NK-92 (cell line): ENCODE data around the gene CHRM1.
"Not testable (repeated sequence)": the region's sequence is repeated elsewhere in the genome, so short reads cannot be mapped to it uniquely, and the experiment has no call there.

ENCODE experiments used
- DNase-seq: peaks from one replicate; lab custom pipeline; 2025; ENCODE audit not compliant: unreplicated experiment; lab: John Stamatoyannopoulos, UW

The CHRM1 gene

DNA sequence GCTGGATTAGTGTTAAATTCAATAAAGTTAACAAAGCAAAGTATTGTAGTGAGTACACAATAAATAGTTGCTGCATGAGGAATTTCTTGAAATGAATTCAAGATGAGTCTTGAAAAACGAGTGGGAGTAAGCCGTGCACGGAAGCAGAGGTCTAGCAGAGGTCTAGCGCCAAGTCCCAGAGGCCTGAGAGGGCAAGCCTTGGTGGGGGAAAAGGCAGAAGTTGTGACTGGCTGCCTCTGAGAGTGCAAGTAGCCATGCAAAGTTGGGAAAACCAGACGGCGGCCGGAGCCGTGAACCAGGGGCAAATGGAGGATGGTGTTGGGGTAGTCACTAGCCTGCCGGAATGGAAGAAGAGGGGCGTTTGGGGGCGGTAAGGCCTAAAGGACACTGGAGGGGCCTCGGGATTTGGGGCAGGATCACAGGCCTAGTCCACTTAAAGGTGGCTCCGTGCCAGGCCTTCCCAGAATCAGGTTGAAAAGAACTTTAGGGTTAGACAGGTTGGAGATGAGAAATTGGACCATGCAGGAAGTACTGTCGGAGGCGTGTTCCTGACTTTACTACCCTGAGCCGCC lies 40.8 kb downstream of the CHRM1 start:
- no peak for DNase-seq

DNA sequence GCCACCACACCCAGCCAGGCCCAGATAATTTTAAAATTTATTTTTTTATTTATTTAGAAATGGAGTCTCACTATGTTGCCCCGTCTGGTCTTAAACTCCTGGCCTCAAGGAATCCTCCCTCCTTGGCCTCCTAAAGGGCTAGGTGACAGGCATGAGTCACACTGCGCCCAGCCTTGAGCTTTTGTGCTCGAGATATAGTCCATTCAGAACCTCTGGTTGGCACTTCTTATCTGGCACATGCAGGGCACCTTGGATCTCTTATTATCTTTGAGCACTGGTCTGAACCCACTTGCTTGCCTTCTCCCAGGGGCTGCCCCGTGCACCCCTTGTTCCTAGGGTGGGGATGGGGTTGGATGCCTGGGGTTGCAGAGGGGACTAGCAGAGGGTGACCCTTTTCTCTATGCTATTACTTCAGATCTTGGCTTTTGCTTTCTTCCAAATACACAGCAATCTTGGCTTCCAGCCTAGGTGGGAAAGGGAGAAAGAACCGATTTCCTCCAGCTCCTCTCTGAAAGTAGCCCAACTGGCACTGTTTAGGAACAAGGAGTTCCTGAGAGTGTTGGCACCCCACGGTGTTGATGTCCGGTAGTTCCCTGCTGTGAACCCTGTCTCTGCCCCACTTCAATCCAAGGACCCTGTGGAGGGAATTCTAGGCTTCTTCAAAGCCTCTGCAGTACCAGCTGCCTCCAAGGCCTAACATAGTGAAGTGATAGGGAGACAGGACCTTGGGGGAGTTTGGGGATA lies 41.8 kb downstream of the CHRM1 start:
- DNase-seq, result no peak

GRCh38 chr11:62876712-62877111 lies 44.5 kb downstream of the CHRM1 start:
- DNase-seq, result no peak

DNA sequence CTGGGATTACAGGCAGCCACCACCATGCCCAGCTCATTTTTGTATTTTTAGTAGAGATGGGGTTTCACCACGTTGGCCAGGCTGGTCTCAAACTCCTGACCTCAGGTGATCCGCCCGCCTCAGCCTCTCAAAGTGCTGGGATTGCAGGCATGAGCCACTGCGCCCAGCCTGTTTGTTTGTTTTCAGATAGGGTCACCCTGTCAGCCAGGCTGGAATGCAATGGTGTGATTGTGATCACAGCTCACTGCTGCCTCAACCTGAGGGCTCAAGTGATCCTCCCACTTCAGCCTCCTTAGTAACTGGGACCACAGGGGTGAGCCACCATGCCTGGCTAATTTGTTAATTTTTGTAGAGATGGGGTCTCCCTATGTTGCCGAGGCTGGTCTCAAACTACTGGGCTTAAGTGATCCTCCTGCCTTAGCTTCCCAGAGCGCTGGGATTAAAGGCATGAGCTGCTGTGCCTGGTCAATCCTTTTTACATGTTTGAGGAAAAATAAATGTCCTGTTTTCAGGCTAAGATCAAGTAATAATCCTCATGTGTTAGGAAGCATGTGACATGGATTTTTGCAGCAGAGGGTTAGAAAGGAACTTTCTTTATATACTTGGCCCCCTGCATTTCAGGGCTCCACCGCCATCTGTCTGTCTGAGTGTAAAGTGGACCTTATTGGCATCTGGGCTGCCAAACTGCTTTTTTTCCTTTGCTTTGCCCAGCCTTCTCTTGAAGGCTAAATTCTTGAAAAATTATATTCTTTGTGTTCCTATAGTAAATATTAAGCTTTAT lies 45.3 kb downstream of the CHRM1 start:
- no peak for DNase-seq

DNA sequence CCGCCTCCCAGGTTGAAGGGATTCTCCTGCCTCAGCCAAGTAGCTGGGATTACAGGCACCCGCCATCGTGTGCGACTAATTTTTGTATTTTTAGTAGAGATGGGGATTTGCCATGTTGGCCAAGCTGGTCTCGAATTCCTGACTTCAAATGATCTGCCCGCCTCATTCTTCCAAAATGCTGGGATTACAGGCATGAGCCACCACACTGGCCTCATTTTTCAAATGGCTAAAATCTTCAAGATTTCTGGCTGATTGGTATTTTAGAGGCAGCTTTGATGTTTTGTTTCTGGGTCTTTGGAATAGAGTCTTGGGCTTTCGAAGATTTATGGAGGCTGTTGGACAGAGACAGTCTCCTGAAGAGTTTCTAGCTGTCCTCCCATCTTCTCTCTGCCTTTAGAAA lies 46.3 kb downstream of the CHRM1 start:
- no peak for DNase-seq

GRCh38 chr11:62865635-62866034 lies 55.5 kb downstream of the CHRM1 start:
- no peak for DNase-seq

GRCh38 chr11:62863687-62864335 lies 57.4 kb downstream of the CHRM1 start:
- DNase-seq, result no peak

DNA sequence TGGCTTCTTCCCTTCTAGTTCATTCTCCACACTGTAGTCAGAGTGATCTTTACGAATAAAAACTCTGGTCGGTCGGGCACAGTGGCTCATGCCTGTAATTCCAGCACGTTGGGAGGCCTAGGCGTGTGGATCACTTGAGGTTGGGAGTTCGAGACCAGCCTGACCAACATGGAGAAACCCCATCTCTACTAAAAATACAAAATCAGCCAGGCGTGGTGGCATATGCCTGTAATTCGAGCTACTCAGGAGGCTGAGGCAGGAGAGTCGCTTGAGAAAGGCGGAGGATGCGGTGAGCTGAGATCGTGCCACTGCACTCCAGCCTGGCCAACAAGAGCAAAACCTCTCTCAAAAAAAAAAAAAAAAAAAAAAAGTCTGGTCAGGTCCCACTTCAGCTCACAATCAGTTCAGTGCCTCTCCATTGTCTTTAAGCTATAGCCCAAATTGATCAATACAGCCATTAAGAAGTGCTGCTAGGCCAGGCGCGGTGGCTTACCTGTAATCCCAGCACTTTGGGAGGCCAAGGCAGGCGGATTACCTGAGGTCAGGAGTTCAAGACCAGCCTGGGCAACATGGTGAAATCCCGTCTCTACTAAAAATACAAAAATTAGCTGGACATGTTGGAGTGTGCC lies 59.5 kb downstream of the CHRM1 start:
- DNase-seq, result not testable (repeated sequence)

DNA sequence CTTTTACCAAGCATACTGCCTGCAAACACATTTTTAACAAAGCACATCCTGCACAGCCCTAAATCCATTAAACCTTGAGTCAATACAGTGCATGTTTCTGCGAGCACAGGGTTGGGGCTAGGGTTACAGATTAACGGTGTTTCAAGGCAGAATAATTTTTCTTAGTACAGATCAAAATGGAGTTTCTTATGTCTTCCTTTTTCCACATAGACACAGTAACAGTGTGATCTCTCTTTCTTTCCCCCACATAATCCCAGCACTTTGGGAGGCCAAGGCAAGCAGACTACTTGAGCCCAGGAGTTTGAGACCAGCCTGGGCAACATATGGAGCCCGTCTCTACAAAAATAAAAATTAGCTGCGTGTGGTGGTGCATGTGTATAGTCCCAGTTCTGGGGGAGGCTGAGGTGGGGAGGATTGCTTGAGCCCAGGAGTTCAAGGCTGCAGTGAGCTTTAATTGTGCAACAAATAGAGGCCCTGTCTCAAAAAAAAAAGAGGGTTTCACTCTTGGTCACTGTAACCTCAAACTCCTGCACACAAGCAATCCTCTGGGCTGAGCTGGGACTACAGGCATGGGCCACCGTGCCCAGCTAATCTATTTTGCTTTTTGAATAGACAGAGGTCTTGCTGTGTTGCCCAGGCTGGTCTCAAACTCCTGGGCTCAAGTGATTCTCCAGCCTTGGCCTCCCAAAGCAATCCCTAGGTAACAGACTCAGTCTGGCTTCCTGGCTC lies 60.2 kb downstream of the CHRM1 start:
- DNase-seq, result no peak

GRCh38 chr11:62859281-62859703 lies 61.9 kb downstream of the CHRM1 start:
- not testable (repeated sequence) for DNase-seq
